ENCODE data around the gene PRR29.

DNA sequence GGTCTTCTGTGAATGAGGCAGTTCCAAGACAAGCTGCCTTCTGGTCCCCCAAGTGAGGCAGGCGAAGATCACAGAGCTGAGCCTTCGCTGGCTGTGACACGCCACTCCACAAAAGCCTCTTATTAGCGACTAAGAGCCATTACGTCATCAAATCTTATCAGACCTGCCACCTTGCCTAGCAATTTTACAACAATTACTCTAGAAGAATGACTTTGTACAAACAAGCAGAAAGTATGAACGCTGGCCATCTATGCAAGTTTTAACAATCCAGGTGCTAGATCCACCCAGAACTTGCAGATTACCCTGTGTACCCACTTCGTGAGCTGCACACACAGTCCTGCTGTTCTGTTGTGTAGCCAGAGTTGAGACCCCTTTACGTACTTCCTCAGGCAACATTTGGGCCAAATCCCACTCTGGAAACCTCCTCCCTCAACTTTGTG lies 26.1 kb downstream of the PRR29 start:
- TF ChIP-seq, protein P1, sequence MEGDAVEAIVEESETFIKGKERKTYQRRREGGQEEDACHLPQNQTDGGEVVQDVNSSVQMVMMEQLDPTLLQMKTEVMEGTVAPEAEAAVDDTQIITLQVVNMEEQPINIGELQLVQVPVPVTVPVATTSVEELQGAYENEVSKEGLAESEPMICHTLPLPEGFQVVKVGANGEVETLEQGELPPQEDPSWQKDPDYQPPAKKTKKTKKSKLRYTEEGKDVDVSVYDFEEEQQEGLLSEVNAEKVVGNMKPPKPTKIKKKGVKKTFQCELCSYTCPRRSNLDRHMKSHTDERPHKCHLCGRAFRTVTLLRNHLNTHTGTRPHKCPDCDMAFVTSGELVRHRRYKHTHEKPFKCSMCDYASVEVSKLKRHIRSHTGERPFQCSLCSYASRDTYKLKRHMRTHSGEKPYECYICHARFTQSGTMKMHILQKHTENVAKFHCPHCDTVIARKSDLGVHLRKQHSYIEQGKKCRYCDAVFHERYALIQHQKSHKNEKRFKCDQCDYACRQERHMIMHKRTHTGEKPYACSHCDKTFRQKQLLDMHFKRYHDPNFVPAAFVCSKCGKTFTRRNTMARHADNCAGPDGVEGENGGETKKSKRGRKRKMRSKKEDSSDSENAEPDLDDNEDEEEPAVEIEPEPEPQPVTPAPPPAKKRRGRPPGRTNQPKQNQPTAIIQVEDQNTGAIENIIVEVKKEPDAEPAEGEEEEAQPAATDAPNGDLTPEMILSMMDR (IDR thresholded peaks at IDR 0.05; ENCODE audit: low read depth, low read length, missing input control) = no peak
- TF ChIP-seq, protein P2, sequence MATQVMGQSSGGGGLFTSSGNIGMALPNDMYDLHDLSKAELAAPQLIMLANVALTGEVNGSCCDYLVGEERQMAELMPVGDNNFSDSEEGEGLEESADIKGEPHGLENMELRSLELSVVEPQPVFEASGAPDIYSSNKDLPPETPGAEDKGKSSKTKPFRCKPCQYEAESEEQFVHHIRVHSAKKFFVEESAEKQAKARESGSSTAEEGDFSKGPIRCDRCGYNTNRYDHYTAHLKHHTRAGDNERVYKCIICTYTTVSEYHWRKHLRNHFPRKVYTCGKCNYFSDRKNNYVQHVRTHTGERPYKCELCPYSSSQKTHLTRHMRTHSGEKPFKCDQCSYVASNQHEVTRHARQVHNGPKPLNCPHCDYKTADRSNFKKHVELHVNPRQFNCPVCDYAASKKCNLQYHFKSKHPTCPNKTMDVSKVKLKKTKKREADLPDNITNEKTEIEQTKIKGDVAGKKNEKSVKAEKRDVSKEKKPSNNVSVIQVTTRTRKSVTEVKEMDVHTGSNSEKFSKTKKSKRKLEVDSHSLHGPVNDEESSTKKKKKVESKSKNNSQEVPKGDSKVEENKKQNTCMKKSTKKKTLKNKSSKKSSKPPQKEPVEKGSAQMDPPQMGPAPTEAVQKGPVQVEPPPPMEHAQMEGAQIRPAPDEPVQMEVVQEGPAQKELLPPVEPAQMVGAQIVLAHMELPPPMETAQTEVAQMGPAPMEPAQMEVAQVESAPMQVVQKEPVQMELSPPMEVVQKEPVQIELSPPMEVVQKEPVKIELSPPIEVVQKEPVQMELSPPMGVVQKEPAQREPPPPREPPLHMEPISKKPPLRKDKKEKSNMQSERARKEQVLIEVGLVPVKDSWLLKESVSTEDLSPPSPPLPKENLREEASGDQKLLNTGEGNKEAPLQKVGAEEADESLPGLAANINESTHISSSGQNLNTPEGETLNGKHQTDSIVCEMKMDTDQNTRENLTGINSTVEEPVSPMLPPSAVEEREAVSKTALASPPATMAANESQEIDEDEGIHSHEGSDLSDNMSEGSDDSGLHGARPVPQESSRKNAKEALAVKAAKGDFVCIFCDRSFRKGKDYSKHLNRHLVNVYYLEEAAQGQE (IDR thresholded peaks at IDR 0.05) = no peak
- TF ChIP-seq TAF1 (conservative IDR thresholded peaks at IDR 0.05) (no peak), RAD21 (IDR thresholded peaks at IDR 0.05) (no peak)
- TF ChIP-seq, protein P3, sequence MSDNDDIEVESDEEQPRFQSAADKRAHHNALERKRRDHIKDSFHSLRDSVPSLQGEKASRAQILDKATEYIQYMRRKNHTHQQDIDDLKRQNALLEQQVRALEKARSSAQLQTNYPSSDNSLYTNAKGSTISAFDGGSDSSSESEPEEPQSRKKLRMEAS (IDR thresholded peaks at IDR 0.05) = no peak
- TF ChIP-seq, protein P4, sequence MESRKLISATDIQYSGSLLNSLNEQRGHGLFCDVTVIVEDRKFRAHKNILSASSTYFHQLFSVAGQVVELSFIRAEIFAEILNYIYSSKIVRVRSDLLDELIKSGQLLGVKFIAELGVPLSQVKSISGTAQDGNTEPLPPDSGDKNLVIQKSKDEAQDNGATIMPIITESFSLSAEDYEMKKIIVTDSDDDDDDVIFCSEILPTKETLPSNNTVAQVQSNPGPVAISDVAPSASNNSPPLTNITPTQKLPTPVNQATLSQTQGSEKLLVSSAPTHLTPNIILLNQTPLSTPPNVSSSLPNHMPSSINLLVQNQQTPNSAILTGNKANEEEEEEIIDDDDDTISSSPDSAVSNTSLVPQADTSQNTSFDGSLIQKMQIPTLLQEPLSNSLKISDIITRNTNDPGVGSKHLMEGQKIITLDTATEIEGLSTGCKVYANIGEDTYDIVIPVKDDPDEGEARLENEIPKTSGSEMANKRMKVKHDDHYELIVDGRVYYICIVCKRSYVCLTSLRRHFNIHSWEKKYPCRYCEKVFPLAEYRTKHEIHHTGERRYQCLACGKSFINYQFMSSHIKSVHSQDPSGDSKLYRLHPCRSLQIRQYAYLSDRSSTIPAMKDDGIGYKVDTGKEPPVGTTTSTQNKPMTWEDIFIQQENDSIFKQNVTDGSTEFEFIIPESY (IDR thresholded peaks at IDR 0.05) = no peak
